ENCODE results near the gene ARRB2.

Gene ARRB2

GRCh38 chr17:4740584-4740983 is 30.2 kb downstream of the ARRB2 start:
- no peak for TF ChIP-seq POLR2AphosphoS5 (IDR thresholded peaks at IDR 0.05; ENCODE audit: low read depth, low read length)
- no peak for TF ChIP-seq SIN3A (IDR thresholded peaks at IDR 0.05; ENCODE audit: borderline replicate concordance, insufficient read depth, low read length)
- no peak for TF ChIP-seq REST (IDR thresholded peaks at IDR 0.05; ENCODE audit: insufficient read depth in 1 of 2, low read depth in 2 of 2, low read length in 2 of 2)
- no peak for TF ChIP-seq TAF1 (IDR thresholded peaks at IDR 0.05; ENCODE audit: borderline replicate concordance, insufficient read depth, low read length)
- no peak for TF ChIP-seq FOXP2 (optimal IDR thresholded peaks at IDR 0.05; ENCODE audit: borderline replicate concordance, extremely low read depth, extremely low read length, insufficient read depth)

DNA sequence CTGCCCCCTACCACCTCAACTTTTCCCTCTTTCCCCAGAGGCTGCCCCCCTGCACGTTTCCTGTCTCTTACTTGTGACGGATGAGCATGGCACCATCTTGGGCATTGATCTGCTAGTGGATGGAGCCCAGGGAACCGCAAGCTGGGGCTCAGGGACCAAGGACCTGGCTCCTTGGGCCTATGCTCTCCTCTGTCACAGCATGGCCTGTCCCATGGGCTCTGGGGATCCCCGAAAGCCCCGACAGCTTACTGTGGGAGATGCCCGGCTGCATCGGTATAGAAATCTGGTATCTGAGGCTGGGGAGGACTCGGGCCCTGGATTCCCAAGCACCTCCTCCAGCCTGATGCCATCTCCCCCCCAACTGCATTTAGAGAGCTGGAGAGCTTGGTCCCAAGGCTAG is 31.1 kb downstream of the ARRB2 start:
- TF ChIP-seq POLR2AphosphoS5 (IDR thresholded peaks at IDR 0.05; ENCODE audit: low read depth, low read length) (no peak), TAF1 (IDR thresholded peaks at IDR 0.05; ENCODE audit: borderline replicate concordance, insufficient read depth, low read length) (no peak), SIN3A (IDR thresholded peaks at IDR 0.05; ENCODE audit: borderline replicate concordance, insufficient read depth, low read length) (no peak), FOXP2 (optimal IDR thresholded peaks at IDR 0.05; ENCODE audit: borderline replicate concordance, extremely low read depth, extremely low read length, insufficient read depth) (no peak), REST (IDR thresholded peaks at IDR 0.05; ENCODE audit: insufficient read depth in 1 of 2, low read depth in 2 of 2, low read length in 2 of 2) (no peak)

- TF ChIP-seq FOXP2 (optimal IDR thresholded peaks at IDR 0.05; ENCODE audit: borderline replicate concordance, extremely low read depth, extremely low read length, insufficient read depth): no peak
- no peak for TF ChIP-seq TAF1 (IDR thresholded peaks at IDR 0.05; ENCODE audit: borderline replicate concordance, insufficient read depth, low read length)
- TF ChIP-seq SIN3A (IDR thresholded peaks at IDR 0.05; ENCODE audit: borderline replicate concordance, insufficient read depth, low read length): no peak
- TF ChIP-seq POLR2AphosphoS5 (IDR thresholded peaks at IDR 0.05; ENCODE audit: low read depth, low read length): no peak
- no peak for TF ChIP-seq REST (IDR thresholded peaks at IDR 0.05; ENCODE audit: insufficient read depth in 1 of 2, low read depth in 2 of 2, low read length in 2 of 2)
Measured at GRCh38 chr17:4742133-4742532, 31.7 kb downstream of the ARRB2 start.

DNA sequence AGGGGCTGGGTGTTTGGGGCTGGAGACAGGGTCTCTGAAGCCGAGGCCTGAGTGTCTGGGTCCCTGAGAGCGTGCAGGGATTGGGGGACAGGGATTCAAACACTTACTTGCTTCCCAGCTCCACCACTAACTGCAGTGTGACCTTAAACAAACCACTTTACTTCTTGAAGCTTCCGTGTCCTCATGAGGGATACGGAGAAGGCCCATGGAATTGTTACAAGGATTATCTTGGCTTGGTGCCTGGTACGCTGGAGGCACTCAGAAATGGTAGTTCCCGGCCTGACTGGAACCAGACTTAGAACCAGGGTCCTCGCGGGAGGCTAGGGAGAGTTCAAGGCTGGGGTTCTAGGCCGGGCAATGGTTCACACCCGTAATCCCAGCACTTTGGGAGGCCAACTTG is 32.2 kb downstream of the ARRB2 start:
- no peak for TF ChIP-seq POLR2AphosphoS5 (IDR thresholded peaks at IDR 0.05; ENCODE audit: low read depth, low read length)
- no peak for TF ChIP-seq TAF1 (IDR thresholded peaks at IDR 0.05; ENCODE audit: borderline replicate concordance, insufficient read depth, low read length)
- TF ChIP-seq REST (IDR thresholded peaks at IDR 0.05; ENCODE audit: insufficient read depth in 1 of 2, low read depth in 2 of 2, low read length in 2 of 2): no peak
- no peak for TF ChIP-seq FOXP2 (optimal IDR thresholded peaks at IDR 0.05; ENCODE audit: borderline replicate concordance, extremely low read depth, extremely low read length, insufficient read depth)
- TF ChIP-seq SIN3A (IDR thresholded peaks at IDR 0.05; ENCODE audit: borderline replicate concordance, insufficient read depth, low read length): no peak

DNA sequence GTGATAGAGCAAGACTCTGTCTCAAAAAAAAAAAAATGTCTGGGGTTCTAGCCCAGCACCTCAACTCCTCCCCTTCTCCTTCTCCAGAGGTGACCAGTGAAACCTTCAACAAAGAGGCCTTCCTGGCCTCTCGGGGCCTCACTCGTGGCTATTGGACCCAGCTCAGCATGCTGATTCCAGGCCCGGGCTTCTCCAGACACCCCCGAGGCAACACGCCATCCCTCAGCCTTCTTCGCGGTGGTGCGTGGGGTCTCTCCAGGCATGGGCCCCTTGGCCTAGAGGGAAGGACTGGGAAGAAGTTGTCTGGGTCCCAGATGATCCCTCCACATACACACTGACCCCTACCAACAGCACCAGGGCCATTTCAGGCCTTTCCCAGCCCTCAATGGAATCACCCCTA is 32.8 kb downstream of the ARRB2 start:
- TF ChIP-seq POLR2AphosphoS5 (IDR thresholded peaks at IDR 0.05; ENCODE audit: low read depth, low read length) (no peak), FOXP2 (optimal IDR thresholded peaks at IDR 0.05; ENCODE audit: borderline replicate concordance, extremely low read depth, extremely low read length, insufficient read depth) (no peak), REST (IDR thresholded peaks at IDR 0.05; ENCODE audit: insufficient read depth in 1 of 2, low read depth in 2 of 2, low read length in 2 of 2) (no peak), TAF1 (IDR thresholded peaks at IDR 0.05; ENCODE audit: borderline replicate concordance, insufficient read depth, low read length) (no peak), SIN3A (IDR thresholded peaks at IDR 0.05; ENCODE audit: borderline replicate concordance, insufficient read depth, low read length) (no peak)

All from PFSK-1 (cell line).